Panc1 (cell line): Measurements from ENCODE around the gene METTL2B. TPM values are rescaled to one million over a fixed set of nuclear protein-coding genes. Genes with fewer than 3 reads are reported as not detected.

ENCODE experiments used
- ATAC-seq: fragments of 200-7000 bp; cut with Tn5 transposase; 2 replicates; pipeline ENCODE4 v1.9.1; 2020; ENCODE audit warnings: mild to moderate bottlenecking, moderate library complexity
- BruUV-seq: library from RNA; stranded (reverse); fragments of 400-500 nt; replicated peaks from 2 replicates; lab custom pipeline; 2021; lab: Mats Ljungman, UMichigan
- CTCF ChIA-PET: fragments of 300-600 bp; sonication (Branson Sonifier 250); formaldehyde crosslinking; loops from one replicate; lab custom pipeline; 2022; ENCODE audit warnings: antibody characterized with exemption; lab: Charles Lee
- POLR2A ChIA-PET: fragments of 300-600 bp; sonication (Branson Sonifier 250); formaldehyde crosslinking; loops from one replicate; lab custom pipeline; 2022; ENCODE audit warnings: antibody characterized with exemption; lab: Charles Lee
- DNase-seq: peaks from one replicate; pipeline ENCODE4 v3.0.0-alpha.2; 2010; ENCODE audit warnings: low read depth, low spot score
- H3K27ac ChIP-seq: 2 replicates; pipeline ENCODE4 v1.5.1; 2011; ENCODE audit warnings: mild to moderate bottlenecking, low read length, inconsistent platforms
- H3K27me3 ChIP-seq: fragments of 200-500 bp; sonication (Bioruptor generic); 2 replicates; pipeline ENCODE4 v1.6.0; 2014; ENCODE audit warnings: low read length, inconsistent platforms; ENCODE audit not compliant: control insufficient read depth, insufficient read depth
- H3K36me3 ChIP-seq: fragments of 200-500 bp; sonication (Bioruptor generic); 2 replicates; pipeline ENCODE4 v1.5.1; 2014; ENCODE audit warnings: inconsistent platforms, mild to moderate bottlenecking, low read length, moderate library complexity; ENCODE audit not compliant: control insufficient read depth, insufficient read depth
- H3K4me1 ChIP-seq: 2 replicates; pipeline ENCODE4 v1.5.1; 2011; ENCODE audit warnings: inconsistent platforms, mild to moderate bottlenecking, low read length, moderate library complexity; ENCODE audit not compliant: control insufficient read depth, insufficient read depth
- H3K4me3 ChIP-seq, 2 experiments: 2 replicates each; pipeline ENCODE4 v1.5.1; 2011 to 2012; ENCODE audit warnings: low read depth in 2 of 2, low read length in 2 of 2, mild to moderate bottlenecking in 2 of 2, inconsistent platforms in 1 of 2, moderate library complexity in 1 of 2
- H3K9me3 ChIP-seq: fragments of 200-500 bp; sonication (Bioruptor generic); 2 replicates; pipeline ENCODE4 v1.5.1; 2014; ENCODE audit warnings: low read depth, mild to moderate bottlenecking, inconsistent platforms, low read length, moderate library complexity; ENCODE audit not compliant: control insufficient read depth, insufficient read depth
- POLR2AphosphoS5 ChIP-seq: IDR thresholded peaks from 2 replicates; pipeline ENCODE4 v1.6.1; 2012; ENCODE audit warnings: mild to moderate bottlenecking, low read depth, low read length, moderate library complexity
- REST ChIP-seq, 2 experiments: IDR thresholded peaks; 2 replicates each; pipeline ENCODE4 v1.6.1; 2011 to 2012; ENCODE audit warnings: low read depth in 2 of 2, control low read depth in 1 of 2, low read length in 1 of 2, mild to moderate bottlenecking in 1 of 2, moderate library complexity in 1 of 2; ENCODE audit not compliant: insufficient read depth in 1 of 2
- SIN3A ChIP-seq: IDR thresholded peaks from 2 replicates; pipeline ENCODE4 v1.6.1; 2012; ENCODE audit warnings: low read depth, mild to moderate bottlenecking, low read length, moderate library complexity, borderline replicate concordance; ENCODE audit not compliant: insufficient read depth
- TCF7L2 ChIP-seq: IDR thresholded peaks from 2 replicates; pipeline ENCODE4 v1.6.1; 2011; ENCODE audit warnings: mild to moderate bottlenecking, low read depth, low read length, inconsistent platforms
- in situ Hi-C: cut with HindIII; loops from 2 replicates; pipeline ENCODE4 v1.10.0; 2016; ENCODE audit warnings: low sequenced_read_pairs, low pct_unique_long_range_greater_than_20kb
- intact Hi-C: fragments of 100-400 bp; cut with micrococcal nuclease; formaldehyde crosslinking; loops from one replicate; pipeline ENCODE4 v1.10.0; 2022; ENCODE audit not compliant: unreplicated experiment
- total RNA-seq: library from RNA; stranded (reverse); gene quantifications from one replicate; pipeline ENCODE4 v1.2.1, GENCODE V29; 2021; ENCODE audit not compliant: unreplicated experiment
- TF ChIP-seq, protein P1 (sequence below): fragments of 450-650 bp; IDR thresholded peaks from 2 replicates; pipeline ENCODE4 v1.5.1; 2017; ENCODE audit warnings: mild to moderate bottlenecking

The METTL2B gene
- total RNA-seq, 1 experiment from 2014 or later: 43.6 TPM

DNA sequence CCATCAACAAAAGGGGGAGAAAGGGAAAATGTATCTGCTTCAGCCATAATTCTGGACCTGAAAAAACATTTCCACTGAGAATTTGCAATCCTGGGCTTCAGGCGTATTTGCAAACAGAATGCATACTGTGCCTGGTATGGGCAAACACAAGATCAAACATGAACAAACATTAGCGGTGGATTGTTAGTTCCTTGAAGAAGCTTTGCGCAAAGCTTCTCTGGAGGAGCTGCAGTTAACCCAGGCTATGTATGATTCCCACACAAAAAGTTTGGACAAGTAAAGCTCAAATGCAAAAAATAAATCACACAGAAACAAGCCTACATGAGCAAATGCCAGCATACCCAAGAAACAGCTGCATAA, 41.2 kb upstream of the METTL2B start:
- in situ Hi-C loops (no loop called here), intact Hi-C loops (loop anchor here (2.0 kb wide), 1 partner anchor 23 kb away; no protein-coding TSS in a partner anchor)
- Histone ChIP-seq H3K9me3 (no peaks in the 10 kb centered on the region), H3K36me3 (no peaks in the 10 kb centered on the region), H3K27ac (peak overlapping the region; percentile 97), H3K4me3 (peak overlapping the region in 1 of 2 experiments; percentile 14; a peak in 2 of 4 replicates), H3K4me1 (peaks cover 54% of the 10 kb centered on the region), H3K27me3 (no peaks in the 10 kb centered on the region)
- peak; percentile 99 for TF ChIP-seq TCF7L2
- TF ChIP-seq, protein P1, sequence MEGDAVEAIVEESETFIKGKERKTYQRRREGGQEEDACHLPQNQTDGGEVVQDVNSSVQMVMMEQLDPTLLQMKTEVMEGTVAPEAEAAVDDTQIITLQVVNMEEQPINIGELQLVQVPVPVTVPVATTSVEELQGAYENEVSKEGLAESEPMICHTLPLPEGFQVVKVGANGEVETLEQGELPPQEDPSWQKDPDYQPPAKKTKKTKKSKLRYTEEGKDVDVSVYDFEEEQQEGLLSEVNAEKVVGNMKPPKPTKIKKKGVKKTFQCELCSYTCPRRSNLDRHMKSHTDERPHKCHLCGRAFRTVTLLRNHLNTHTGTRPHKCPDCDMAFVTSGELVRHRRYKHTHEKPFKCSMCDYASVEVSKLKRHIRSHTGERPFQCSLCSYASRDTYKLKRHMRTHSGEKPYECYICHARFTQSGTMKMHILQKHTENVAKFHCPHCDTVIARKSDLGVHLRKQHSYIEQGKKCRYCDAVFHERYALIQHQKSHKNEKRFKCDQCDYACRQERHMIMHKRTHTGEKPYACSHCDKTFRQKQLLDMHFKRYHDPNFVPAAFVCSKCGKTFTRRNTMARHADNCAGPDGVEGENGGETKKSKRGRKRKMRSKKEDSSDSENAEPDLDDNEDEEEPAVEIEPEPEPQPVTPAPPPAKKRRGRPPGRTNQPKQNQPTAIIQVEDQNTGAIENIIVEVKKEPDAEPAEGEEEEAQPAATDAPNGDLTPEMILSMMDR: no peak
- no peak; a peak in 1 of 4 replicates for TF ChIP-seq REST (IDR thresholded peaks at IDR 0.05; ENCODE audit: insufficient read depth in 1 of 2, low read depth in 2 of 2, low read length in 1 of 2)
- 0 out of 2 replicates have a peak, but pooled peaks have one; percentile 71 for TF ChIP-seq SIN3A
- peak; percentile 93 for TF ChIP-seq POLR2AphosphoS5
- ATAC-seq (peak; percentile 88), DNase-seq (no peak)
- ChIA-PET POLR2A (interaction anchor here (0.5 to 1.5 kb wide), 4 partner anchors 8 to 24 kb away, joined by 3 to 5 read pairs (median 3); no protein-coding TSS in a partner anchor), CTCF (interaction anchor here (0.6 to 1.5 kb wide), 7 partner anchors 9 to 36 kb away, joined by 3 to 9 read pairs (median 4); no protein-coding TSS in a partner anchor)
- BruUV-seq: no TSS peak

DNA sequence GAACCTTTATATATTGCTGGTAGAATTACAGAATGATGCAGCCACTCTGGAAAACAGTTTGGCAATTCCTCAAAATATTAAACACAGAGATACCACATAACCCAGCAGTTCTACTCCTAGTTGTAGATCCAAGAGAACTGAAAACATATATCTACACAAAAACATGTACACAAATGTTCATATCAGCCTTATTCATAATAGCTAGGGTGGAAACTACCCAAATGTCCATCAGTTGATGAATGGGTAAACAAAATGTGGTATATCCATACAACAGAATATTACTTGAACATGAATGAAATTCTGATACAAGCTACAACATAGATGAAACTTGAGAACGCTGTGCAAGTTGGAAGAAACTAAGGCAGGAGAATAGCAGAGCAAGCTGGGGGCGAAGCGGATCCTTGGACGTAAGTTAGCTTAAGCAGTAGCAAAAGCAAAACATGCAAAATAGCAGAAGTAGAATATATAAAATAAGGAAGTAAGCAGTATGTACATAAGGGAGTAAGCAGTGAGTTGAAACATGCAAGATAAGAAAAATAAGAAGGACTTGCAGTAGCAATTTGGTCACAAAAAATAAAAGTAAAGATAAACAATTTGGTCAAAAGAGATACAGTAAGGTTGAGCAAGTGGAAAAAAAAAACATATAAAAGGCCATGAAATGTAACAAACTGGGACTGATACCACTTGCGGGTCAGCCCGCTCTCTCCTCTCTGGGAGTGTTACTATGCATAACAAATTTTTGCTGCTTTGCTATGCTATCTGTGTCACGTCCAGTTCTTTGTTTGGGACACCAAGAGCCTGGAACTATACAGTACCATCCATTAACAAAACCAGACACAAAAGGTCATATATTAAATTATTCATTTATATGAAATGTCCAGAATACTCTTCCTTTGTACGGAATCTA, 38.9 kb upstream of the METTL2B start:
- ChIA-PET CTCF (no interaction called here), POLR2A (no interaction called here)
- no peaks in the 10 kb centered on the region for H3K9me3 ChIP-seq
- H3K4me1 ChIP-seq: peaks cover 39% of the 10 kb centered on the region
- intact Hi-C loops (no loop called here), in situ Hi-C loops (no loop called here)
- no peak for ATAC-seq
- H3K4me3 ChIP-seq: no peak overlapping the region
- H3K27me3 ChIP-seq: no peaks in the 10 kb centered on the region
- TF ChIP-seq, protein P1: no peak
- TF ChIP-seq POLR2AphosphoS5 (no peak), SIN3A (no peak)
- DNase-seq: no peak
- peak overlapping the region; percentile 41; the same call in 1 of the 2 replicates for H3K27ac ChIP-seq
- BruUV-seq: no TSS peak
- H3K36me3 ChIP-seq: no peaks in the 10 kb centered on the region
